Stomach smooth muscle (tissue), 2 donors: ENCODE data around the gene GATA5.

Source experiments
- H3K27ac ChIP-seq: one replicate; pipeline ENCODE4 v1.7.0; 2013; ENCODE audit warnings: mild to moderate bottlenecking, low read length, inconsistent platforms
- H3K27me3 ChIP-seq, 2 donors: one replicate each; pipeline ENCODE4 v1.7.0; 2013; ENCODE audit warnings: low read length in 2 of 2; ENCODE audit not compliant: insufficient read depth in 2 of 2, control insufficient read depth in 1 of 2
- H3K36me3 ChIP-seq, 2 donors: one replicate each; pipeline ENCODE4 v1.7.0; 2013; ENCODE audit warnings: low read length in 2 of 2; ENCODE audit not compliant: control insufficient read depth in 2 of 2, insufficient read depth in 2 of 2
- H3K4me1 ChIP-seq: one replicate; pipeline ENCODE4 v1.7.0; 2013; ENCODE audit warnings: low read length; ENCODE audit not compliant: control insufficient read depth, insufficient read depth
- H3K4me3 ChIP-seq, 2 donors: one replicate each; pipeline ENCODE4 v1.7.0; 2013; ENCODE audit warnings: low read length in 2 of 2
- H3K9ac ChIP-seq, 2 donors: one replicate each; pipeline ENCODE4 v1.7.0; 2013; ENCODE audit warnings: low read length in 2 of 2, mild to moderate bottlenecking in 1 of 2
- H3K9me3 ChIP-seq, 2 donors: one replicate each; pipeline ENCODE4 v1.7.0; 2013; ENCODE audit warnings: low read length in 2 of 2; ENCODE audit not compliant: control insufficient read depth in 2 of 2
- donor health status: healthy.
- donor health status: Pancreatic carcinoma.

GATA5 gene

DNA sequence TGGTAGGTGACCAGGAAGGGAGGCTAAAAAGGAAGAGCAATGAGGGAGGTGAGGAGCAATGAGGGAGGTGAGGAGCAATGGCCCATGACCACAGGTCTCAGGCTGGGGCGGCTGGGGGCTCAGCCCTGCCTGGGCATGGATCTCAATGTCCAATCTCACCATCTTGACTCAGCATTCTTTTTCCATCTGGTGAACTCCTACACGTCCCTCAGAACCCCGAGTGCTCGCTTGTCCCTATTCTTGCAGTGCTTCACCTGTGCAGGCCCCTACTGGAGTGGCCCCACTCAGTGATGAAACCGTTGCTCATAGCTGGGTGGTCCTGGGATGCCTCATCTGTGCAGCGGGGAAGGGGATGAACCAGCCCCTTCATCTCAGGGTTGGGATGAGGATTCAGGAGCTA, 31.5 kb downstream of the GATA5 start:
- H3K4me1 ChIP-seq: no peaks in the 10 kb centered on the region
- no peaks in the 10 kb centered on the region for H3K9me3 ChIP-seq
- H3K9ac ChIP-seq: no peak overlapping the region
- H3K27me3 ChIP-seq: peaks cover 0 to 10% of the 10 kb centered on the region in 2 donors
- no peaks in the 10 kb centered on the region for H3K36me3 ChIP-seq
- H3K27ac ChIP-seq: no peak overlapping the region
- H3K4me3 ChIP-seq: no peak overlapping the region

DNA sequence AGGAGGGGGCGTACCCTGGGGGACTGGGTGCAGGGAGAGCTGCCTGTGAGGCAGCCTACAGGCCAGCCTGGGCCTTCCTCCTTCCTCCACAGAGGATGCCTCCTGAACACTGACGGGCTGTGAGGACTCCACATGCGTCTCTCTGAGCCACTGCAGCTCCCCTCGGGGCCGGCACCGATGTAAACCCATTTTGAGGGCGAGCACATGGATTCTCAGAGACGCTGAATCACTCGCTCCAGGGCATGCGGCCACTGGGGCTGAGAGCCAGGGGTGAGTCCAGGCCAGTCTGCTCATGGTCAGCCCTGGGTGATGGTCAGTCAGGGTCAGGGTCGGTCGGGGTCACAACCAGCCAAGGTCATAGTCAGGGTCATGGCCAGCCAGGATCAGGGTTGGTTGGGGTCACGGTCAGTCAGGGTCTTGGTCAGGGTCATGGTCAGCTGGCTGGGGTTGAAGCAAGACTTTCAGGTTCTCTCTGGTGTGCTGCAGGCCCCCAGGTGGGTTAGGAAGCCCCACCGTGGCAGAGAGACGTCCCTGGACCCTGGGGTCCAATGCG, 33.7 kb downstream of the GATA5 start:
- Histone ChIP-seq H3K27ac (no peak overlapping the region), H3K36me3 (no peaks in the 10 kb centered on the region), H3K4me3 (no peak overlapping the region), H3K27me3 (peaks cover 0 to 7% of the 10 kb centered on the region in 2 donors), H3K4me1 (peaks cover 17% of the 10 kb centered on the region), H3K9me3 (no peaks in the 10 kb centered on the region), H3K9ac (no peak overlapping the region)

DNA sequence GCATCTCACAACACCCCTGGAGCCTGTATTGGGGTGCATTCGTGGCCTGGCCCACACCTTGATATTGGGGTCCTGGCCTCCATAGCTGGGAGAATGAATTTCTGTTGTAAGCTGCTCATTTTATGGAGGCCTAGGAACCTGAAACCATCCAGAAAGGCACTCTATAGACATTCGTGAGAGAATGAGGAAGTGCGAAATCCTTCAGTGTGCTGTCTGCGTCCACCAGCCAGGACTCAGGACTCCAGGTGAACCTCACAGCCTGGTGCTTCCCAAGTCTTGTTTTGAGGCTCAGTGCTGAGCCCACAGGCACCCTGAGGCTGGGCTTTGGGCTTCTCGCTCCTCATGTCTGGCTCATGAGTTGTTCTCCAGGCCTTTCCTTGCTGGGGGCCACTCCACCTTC, 36.6 kb downstream of the GATA5 start:
- no peak overlapping the region for H3K9ac ChIP-seq
- H3K27ac ChIP-seq: no peak overlapping the region
- no peak overlapping the region for H3K4me3 ChIP-seq
- H3K4me1 ChIP-seq: peaks cover 24% of the 10 kb centered on the region
- H3K27me3 ChIP-seq: peaks cover 0 to 3% of the 10 kb centered on the region in 2 donors
- H3K9me3 ChIP-seq: peaks cover 0 to 3% of the 10 kb centered on the region in 2 donors
- no peaks in the 10 kb centered on the region for H3K36me3 ChIP-seq

DNA sequence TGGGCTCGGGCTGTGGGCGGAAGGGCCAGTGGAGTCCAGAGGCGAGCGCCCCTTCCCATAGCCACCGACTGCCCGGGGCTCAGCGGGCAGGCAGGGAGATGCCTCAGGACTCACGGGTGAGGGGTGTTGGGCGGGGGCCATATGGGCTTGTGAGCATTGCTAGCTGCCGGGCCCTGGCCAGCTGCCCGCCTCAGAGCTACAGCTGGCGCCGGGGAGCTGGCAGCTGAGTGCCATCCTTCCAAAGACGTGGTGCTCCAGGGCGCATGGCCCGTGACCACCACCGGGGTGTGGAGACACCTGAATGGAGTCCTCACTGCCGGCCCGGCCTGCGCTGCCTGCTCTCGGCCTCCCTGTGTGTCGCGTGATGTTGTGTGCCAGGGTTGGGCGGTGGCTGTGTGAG, 37.9 kb downstream of the GATA5 start:
- Histone ChIP-seq H3K4me3 (peak overlapping the region; percentile 19 to 59), H3K27me3 (peaks cover 0 to 3% of the 10 kb centered on the region in 2 donors), H3K36me3 (no peaks in the 10 kb centered on the region), H3K9me3 (peaks cover 0 to 3% of the 10 kb centered on the region in 2 donors), H3K4me1 (peaks cover 36% of the 10 kb centered on the region), H3K27ac (peak overlapping the region; percentile 64), H3K9ac (peak overlapping the region in 1 of 2 donors; percentile 38)

GRCh38 chr20:62437496-62437895, 38.3 kb downstream of the GATA5 start:
- peak overlapping the region in 1 of 2 donors; percentile 59 for H3K4me3 ChIP-seq
- H3K27ac ChIP-seq: peak overlapping the region; percentile 64
- H3K9me3 ChIP-seq: peaks cover 0 to 3% of the 10 kb centered on the region in 2 donors
- peak overlapping the region in 1 of 2 donors; percentile 38 for H3K9ac ChIP-seq
- H3K27me3 ChIP-seq: peaks cover 0 to 3% of the 10 kb centered on the region in 2 donors
- H3K36me3 ChIP-seq: no peaks in the 10 kb centered on the region
- H3K4me1 ChIP-seq: peaks cover 36% of the 10 kb centered on the region

- Histone ChIP-seq H3K27me3 (no peaks in the 10 kb centered on the region), H3K4me1 (peaks cover 36% of the 10 kb centered on the region)
These were observed 39.1 kb downstream of the GATA5 start for GRCh38 chr20:62436692-62437091.

GRCh38 chr20:62433658-62434497, 41.9 kb downstream of the GATA5 start:
- Histone ChIP-seq H3K27ac (peak overlapping the region; percentile 41), H3K9ac (no peak overlapping the region), H3K4me3 (no peak overlapping the region), H3K36me3 (no peaks in the 10 kb centered on the region), H3K4me1 (peaks cover 36% of the 10 kb centered on the region), H3K27me3 (no peaks in the 10 kb centered on the region), H3K9me3 (peaks cover 0 to 3% of the 10 kb centered on the region in 2 donors)

More at GRCh38 chr20:62436692-62437091, 39.1 kb downstream of the GATA5 start:
- no peak overlapping the region for H3K4me3 ChIP-seq
- peaks cover 0 to 3% of the 10 kb centered on the region in 2 donors for H3K9me3 ChIP-seq
- H3K36me3 ChIP-seq: no peaks in the 10 kb centered on the region
- no peak overlapping the region for H3K9ac ChIP-seq
- no peak overlapping the region for H3K27ac ChIP-seq

DNA sequence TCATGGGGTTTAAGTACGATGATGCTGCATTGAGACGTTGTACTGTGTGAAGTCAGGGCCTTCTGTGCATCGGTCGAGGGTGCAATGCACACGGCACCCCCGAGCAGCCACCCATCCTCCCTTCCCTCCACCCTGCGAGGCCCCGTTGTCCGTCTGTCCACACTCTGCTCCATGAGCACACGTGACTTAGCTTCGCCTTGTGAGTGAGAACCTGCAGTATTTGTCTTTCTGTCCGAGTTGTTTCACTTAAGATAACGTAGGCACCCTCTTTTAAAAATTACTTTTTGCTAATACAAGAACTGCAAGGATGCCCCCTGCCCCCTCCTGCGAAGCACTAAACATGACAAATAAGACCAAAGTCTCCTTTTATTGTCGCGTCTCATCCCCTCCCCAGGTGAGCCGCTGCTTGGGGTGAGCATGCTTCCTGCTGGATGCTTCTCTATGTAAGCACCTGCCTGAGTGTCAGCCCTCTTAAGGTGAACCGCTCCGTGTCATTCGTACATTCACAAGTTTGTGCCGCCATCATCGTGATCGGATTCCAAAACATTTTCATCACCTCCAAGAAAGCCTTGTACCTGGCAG, 44.8 kb downstream of the GATA5 start:
- no peak overlapping the region for H3K27ac ChIP-seq

DNA sequence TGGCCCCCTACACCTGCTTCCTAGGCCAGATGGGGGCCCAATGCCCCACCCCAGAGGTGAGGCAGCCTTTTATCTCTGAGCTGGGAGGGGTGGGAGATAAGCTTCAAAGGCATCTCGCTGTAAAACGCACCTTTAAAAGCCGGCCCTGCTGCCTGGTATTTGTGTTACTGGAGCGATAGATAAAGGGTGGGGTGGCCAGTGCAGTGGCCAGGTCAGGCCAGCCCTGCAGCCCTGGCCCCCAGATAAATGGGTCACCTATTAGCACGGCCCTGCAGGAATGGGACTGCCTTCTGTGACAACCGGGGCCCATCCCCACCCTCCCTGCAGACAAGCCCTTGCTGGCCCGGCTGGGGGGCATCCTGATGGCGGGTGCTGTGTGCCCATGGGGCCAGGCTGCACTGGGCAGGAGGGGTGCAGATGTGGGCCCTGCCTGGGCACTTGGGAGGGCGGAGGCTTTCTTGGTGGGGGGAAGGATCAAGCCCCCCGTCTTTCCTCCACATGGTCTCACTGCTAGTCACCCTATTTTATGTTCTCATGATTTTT, 45.4 kb downstream of the GATA5 start:
- no peaks in the 10 kb centered on the region for H3K9me3 ChIP-seq
- peaks cover 16% of the 10 kb centered on the region for H3K4me1 ChIP-seq
- no peaks in the 10 kb centered on the region for H3K27me3 ChIP-seq
- H3K36me3 ChIP-seq: no peaks in the 10 kb centered on the region
- no peak overlapping the region for H3K27ac ChIP-seq
- no peak overlapping the region for H3K9ac ChIP-seq
- no peak overlapping the region for H3K4me3 ChIP-seq

More for the DNA sequence above, 44.8 kb downstream of the GATA5 start:
- H3K9me3 ChIP-seq: no peaks in the 10 kb centered on the region
- H3K27me3 ChIP-seq: no peaks in the 10 kb centered on the region
- no peaks in the 10 kb centered on the region for H3K36me3 ChIP-seq
- no peak overlapping the region for H3K4me3 ChIP-seq
- H3K4me1 ChIP-seq: peaks cover 16% of the 10 kb centered on the region
- H3K9ac ChIP-seq: no peak overlapping the region

- H3K9ac ChIP-seq: no peak overlapping the region
- peaks cover 16% of the 10 kb centered on the region for H3K4me1 ChIP-seq
- no peaks in the 10 kb centered on the region for H3K9me3 ChIP-seq
- H3K4me3 ChIP-seq: no peak overlapping the region
- no peaks in the 10 kb centered on the region for H3K27me3 ChIP-seq
- no peaks in the 10 kb centered on the region for H3K36me3 ChIP-seq
- H3K27ac ChIP-seq: no peak overlapping the region
These were observed 46.1 kb downstream of the GATA5 start for GRCh38 chr20:62429455-62430310.
